Dendritic cell treated with granulocyte-macrophage colony-stimulating factor and Interleukin-4, amounts not matched to agents 40 ng/mL and 50 ng/mL, for 4 days (primary cell): ENCODE measurements around the gene SYDE1.

ENCODE experiments used
- H3K27ac Mint-ChIP-seq: one replicate; pipeline ENCODE4 v1.8.0; 2022; ENCODE audit warnings: mild to moderate bottlenecking, mixed read lengths
- H3K27me3 Mint-ChIP-seq: one replicate; pipeline ENCODE4 v1.8.0; 2022; ENCODE audit warnings: mild to moderate bottlenecking, mixed read lengths
- H3K36me3 Mint-ChIP-seq: one replicate; pipeline ENCODE4 v1.8.0; 2022; ENCODE audit warnings: low read depth, mixed read lengths
- H3K4me1 Mint-ChIP-seq: one replicate; pipeline ENCODE4 v1.8.0; 2022; ENCODE audit warnings: low read depth, mixed read lengths
- H3K4me3 Mint-ChIP-seq: one replicate; pipeline ENCODE4 v1.8.0; 2022; ENCODE audit warnings: mild to moderate bottlenecking, moderate library complexity, mixed read lengths
- H3K9me3 Mint-ChIP-seq: one replicate; pipeline ENCODE4 v1.8.0; 2022; ENCODE audit warnings: mixed read lengths
- intact Hi-C: fragments of 100-400 bp; cut with micrococcal nuclease; formaldehyde crosslinking; loops from one replicate; pipeline ENCODE4 v1.15.0; 2022

Gene SYDE1

GRCh38 chr19:15125232-15126067, 18.2 kb downstream of the SYDE1 start:
- Mint-ChIP-seq H3K27ac (peak overlapping the region; percentile 99), H3K27me3 (peaks cover 5% of the 10 kb centered on the region), H3K36me3 (peaks cover 41% of the 10 kb centered on the region), H3K4me1 (peaks cover 17% of the 10 kb centered on the region), H3K4me3 (peak overlapping the region; percentile 94), H3K9me3 (no peaks in the 10 kb centered on the region)
- intact Hi-C loops = loop anchor here (5.0 kb wide), 2 partner anchors 292 to 553 kb away; partner anchors contain the start of genes AKAP8L and NDUFB7

GRCh38 chr19:15126131-15126910, 19.1 kb downstream of the SYDE1 start:
- intact Hi-C loops = loop anchor here (5.0 kb wide), 2 partner anchors 291 to 554 kb away; partner anchors contain the start of genes AKAP8L and NDUFB7
- H3K4me1 Mint-ChIP-seq = peaks cover 17% of the 10 kb centered on the region
- H3K27me3 Mint-ChIP-seq = peaks cover 5% of the 10 kb centered on the region

GRCh38 chr19:15128162-15128770, 21.1 kb downstream of the SYDE1 start:
- H3K4me3 Mint-ChIP-seq = no peak overlapping the region
- peaks cover 13% of the 10 kb centered on the region for H3K4me1 Mint-ChIP-seq

More at GRCh38 chr19:15126131-15126910, 19.1 kb downstream of the SYDE1 start:
- Mint-ChIP-seq H3K27ac (peak overlapping the region; percentile 99), H3K9me3 (no peaks in the 10 kb centered on the region), H3K4me3 (no peak overlapping the region), H3K36me3 (peaks cover 32% of the 10 kb centered on the region)

GRCh38 chr19:15129856-15130585, 22.8 kb downstream of the SYDE1 start:
- Mint-ChIP-seq H3K4me1 (no peaks in the 10 kb centered on the region), H3K27me3 (peaks cover 7% of the 10 kb centered on the region), H3K9me3 (no peaks in the 10 kb centered on the region), H3K4me3 (no peak overlapping the region), H3K36me3 (peaks cover 6% of the 10 kb centered on the region), H3K27ac (no peak overlapping the region)
- intact Hi-C loops = loop anchor here (5.0 kb wide), 2 partner anchors 287 to 558 kb away; partner anchors contain the start of genes AKAP8L and NDUFB7

More at GRCh38 chr19:15128162-15128770, 21.1 kb downstream of the SYDE1 start:
- intact Hi-C loops = loop anchor here (5.0 kb wide), 2 partner anchors 289 to 556 kb away; partner anchors contain the start of genes AKAP8L and NDUFB7
- H3K9me3 Mint-ChIP-seq = no peaks in the 10 kb centered on the region
- peaks cover 13% of the 10 kb centered on the region for H3K36me3 Mint-ChIP-seq
- H3K27me3 Mint-ChIP-seq = peaks cover 7% of the 10 kb centered on the region
- H3K27ac Mint-ChIP-seq = no peak overlapping the region

- Mint-ChIP-seq H3K27ac (no peak overlapping the region), H3K4me3 (no peak overlapping the region), H3K36me3 (no peaks in the 10 kb centered on the region), H3K4me1 (no peaks in the 10 kb centered on the region), H3K27me3 (peaks cover 2% of the 10 kb centered on the region), H3K9me3 (peaks cover 15% of the 10 kb centered on the region)
- intact Hi-C loops = no loop called here
These were observed 29.2 kb downstream of the SYDE1 start for GRCh38 chr19:15136234-15136954.

- no peaks in the 10 kb centered on the region for H3K36me3 Mint-ChIP-seq
These were observed 30.6 kb downstream of the SYDE1 start for GRCh38 chr19:15137777-15138176.

GRCh38 chr19:15138427-15138826, 31.2 kb downstream of the SYDE1 start:
- Mint-ChIP-seq H3K9me3 (peaks cover 15% of the 10 kb centered on the region), H3K4me3 (no peak overlapping the region), H3K27me3 (no peaks in the 10 kb centered on the region), H3K27ac (no peak overlapping the region), H3K4me1 (no peaks in the 10 kb centered on the region), H3K36me3 (no peaks in the 10 kb centered on the region)
- intact Hi-C loops = no loop called here

More at GRCh38 chr19:15137777-15138176, 30.6 kb downstream of the SYDE1 start:
- H3K27ac Mint-ChIP-seq = no peak overlapping the region
- no peaks in the 10 kb centered on the region for H3K4me1 Mint-ChIP-seq
- intact Hi-C loops = no loop called here
- H3K27me3 Mint-ChIP-seq = no peaks in the 10 kb centered on the region
- H3K4me3 Mint-ChIP-seq = no peak overlapping the region
- H3K9me3 Mint-ChIP-seq = peaks cover 15% of the 10 kb centered on the region

- no peaks in the 10 kb centered on the region for H3K36me3 Mint-ChIP-seq
- no peaks in the 10 kb centered on the region for H3K4me1 Mint-ChIP-seq
- H3K4me3 Mint-ChIP-seq = no peak overlapping the region
- intact Hi-C loops = no loop called here
- no peak overlapping the region for H3K27ac Mint-ChIP-seq
- peaks cover 15% of the 10 kb centered on the region for H3K9me3 Mint-ChIP-seq
- H3K27me3 Mint-ChIP-seq = peaks cover 2% of the 10 kb centered on the region
These were observed 33.9 kb downstream of the SYDE1 start for GRCh38 chr19:15141143-15141542.

GRCh38 chr19:15142313-15142712, 35.1 kb downstream of the SYDE1 start:
- intact Hi-C loops = no loop called here
- H3K4me1 Mint-ChIP-seq = no peaks in the 10 kb centered on the region
- peaks cover 2% of the 10 kb centered on the region for H3K27me3 Mint-ChIP-seq
- H3K36me3 Mint-ChIP-seq = no peaks in the 10 kb centered on the region
- H3K27ac Mint-ChIP-seq = no peak overlapping the region
- H3K9me3 Mint-ChIP-seq = peaks cover 15% of the 10 kb centered on the region
- H3K4me3 Mint-ChIP-seq = no peak overlapping the region

- Mint-ChIP-seq H3K36me3 (no peaks in the 10 kb centered on the region), H3K9me3 (peaks cover 7% of the 10 kb centered on the region), H3K4me1 (no peaks in the 10 kb centered on the region), H3K4me3 (no peak overlapping the region), H3K27me3 (peaks cover 6% of the 10 kb centered on the region), H3K27ac (no peak overlapping the region)
- intact Hi-C loops = no loop called here
These were observed 36.9 kb downstream of the SYDE1 start for GRCh38 chr19:15144046-15144646.

- Mint-ChIP-seq H3K27me3 (peaks cover 6% of the 10 kb centered on the region), H3K9me3 (no peaks in the 10 kb centered on the region), H3K27ac (no peak overlapping the region), H3K4me1 (peaks cover 14% of the 10 kb centered on the region), H3K36me3 (no peaks in the 10 kb centered on the region), H3K4me3 (no peak overlapping the region)
- intact Hi-C loops = no loop called here
These were observed 39.9 kb downstream of the SYDE1 start for GRCh38 chr19:15147090-15147489.

- Mint-ChIP-seq H3K27me3 (peaks cover 7% of the 10 kb centered on the region), H3K9me3 (peaks cover 7% of the 10 kb centered on the region), H3K4me1 (peaks cover 20% of the 10 kb centered on the region), H3K36me3 (no peaks in the 10 kb centered on the region), H3K27ac (no peak overlapping the region), H3K4me3 (no peak overlapping the region)
- intact Hi-C loops = loop anchor here (1.0 to 5.0 kb wide), 2 partner anchors 57 to 362 kb away; no protein-coding TSS in a partner anchor
These were observed 42.5 kb downstream of the SYDE1 start for GRCh38 chr19:15149737-15150136.
